Measurements from ENCODE around the gene TP53BP2. TPM values are rescaled to one million over a fixed set of nuclear protein-coding genes. Genes with fewer than 3 reads are reported as not detected.
"Not testable (repeated sequence)": the region's sequence is repeated elsewhere in the genome, so short reads cannot be mapped to it uniquely, and the experiment has no call there.

Gene TP53BP2
- total RNA-seq, 4 donors from 2014 or later, result 31.7 to 196 (median 58.2) TPM

GRCh38 chr1:223820515-223820858 lies 25.3 kb downstream of the TP53BP2 start:
- H3K36me3 ChIP-seq, result peaks cover 0 to 13% (median 0%) of the 10 kb centered on the region in 3 donors
- DNase-seq, result no peak
- TF ChIP-seq CTCF (IDR thresholded peaks at IDR 0.05), result no peak
- TF ChIP-seq POLR2A (IDR thresholded peaks at IDR 0.05), result no peak

DNA sequence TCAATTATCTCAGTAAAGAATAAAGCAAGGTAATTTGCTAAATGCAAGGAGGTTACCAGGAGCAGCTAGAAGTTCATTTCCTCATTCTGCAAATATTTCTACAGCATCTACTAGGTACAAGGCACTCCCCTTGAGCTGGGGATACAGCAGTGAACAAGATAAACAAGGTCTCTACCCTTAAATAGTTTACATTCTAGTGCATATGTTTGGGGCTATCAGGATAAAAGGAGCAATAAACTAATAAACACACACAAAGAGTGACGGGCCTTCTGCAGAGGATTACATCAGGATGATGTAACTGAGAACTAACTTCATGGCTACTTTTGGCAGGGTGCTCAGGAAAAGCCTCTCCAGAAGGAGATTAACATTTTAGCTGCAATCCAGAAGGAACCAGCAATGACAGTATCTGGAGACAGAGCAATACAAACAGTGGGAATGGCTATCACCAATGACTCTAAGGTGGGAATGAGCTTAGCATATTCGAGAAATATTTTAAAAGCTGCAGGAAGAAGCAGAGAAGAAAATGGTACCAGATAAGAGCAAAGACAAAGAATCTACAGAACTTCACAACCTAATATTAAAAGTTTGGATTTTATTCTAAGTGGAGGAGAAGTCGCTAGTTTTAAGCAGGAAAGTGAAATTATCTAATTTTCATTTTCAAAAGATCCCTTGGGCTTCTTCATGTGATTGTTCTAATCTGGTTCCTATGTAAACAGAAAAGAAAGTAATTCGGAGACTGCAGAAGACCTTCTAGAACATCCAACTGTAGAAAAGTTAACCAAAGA lies 25.8 kb downstream of the TP53BP2 start:
- no peaks in the 10 kb centered on the region for H3K9me3 ChIP-seq
- H3K4me1 ChIP-seq, result no peaks in the 10 kb centered on the region
- no peak overlapping the region for H3K27ac ChIP-seq
- TF ChIP-seq CTCF (IDR thresholded peaks at IDR 0.05) (no peak), POLR2A (IDR thresholded peaks at IDR 0.05) (no peak)
- H3K36me3 ChIP-seq, result peaks cover 0 to 13% (median 0%) of the 10 kb centered on the region in 3 donors
- DNase-seq, result no peak
- no peaks in the 10 kb centered on the region for H3K27me3 ChIP-seq
- H3K4me3 ChIP-seq, result no peak overlapping the region

More at GRCh38 chr1:223820515-223820858, 25.3 kb downstream of the TP53BP2 start:
- no peaks in the 10 kb centered on the region for H3K27me3 ChIP-seq
- H3K27ac ChIP-seq, result no peak overlapping the region
- H3K4me1 ChIP-seq, result peaks cover 0 to 2% (median 0%) of the 10 kb centered on the region in 4 donors
- H3K9me3 ChIP-seq, result no peaks in the 10 kb centered on the region
- H3K4me3 ChIP-seq, result no peak overlapping the region

DNA sequence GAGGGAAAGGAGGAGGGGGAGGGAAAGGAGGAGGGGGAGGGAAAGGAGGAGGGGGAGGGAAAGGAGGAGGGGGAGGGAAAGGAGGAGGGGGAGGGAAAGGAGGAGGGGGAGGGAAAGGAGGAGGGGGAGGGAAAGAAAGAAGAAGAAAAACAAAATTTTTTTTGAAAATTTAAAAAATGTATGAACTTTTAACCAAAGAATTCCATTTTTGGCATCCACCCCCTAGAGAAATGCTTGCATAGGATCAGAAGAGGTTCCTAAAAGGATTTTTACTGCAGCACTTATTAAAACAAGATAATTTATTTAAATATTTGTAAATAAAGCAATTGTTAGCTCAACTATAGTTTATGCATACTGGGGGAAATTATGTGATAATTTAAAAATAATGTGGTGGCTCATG lies 28.5 kb downstream of the TP53BP2 start:
- H3K27me3 ChIP-seq, H3K4me3 ChIP-seq, H3K27ac ChIP-seq, H3K4me1 ChIP-seq, H3K9me3 ChIP-seq, DNase-seq: not testable (repeated sequence)
- peaks cover 0 to 33% (median 0%) of the 10 kb centered on the region in 3 donors for H3K36me3 ChIP-seq

GRCh38 chr1:223815865-223816264 lies 29.9 kb downstream of the TP53BP2 start:
- Histone ChIP-seq H3K36me3 (peaks cover 0 to 34% (median 0%) of the 10 kb centered on the region in 3 donors), H3K4me1 (no peaks in the 10 kb centered on the region), H3K4me3 (no peak overlapping the region), H3K9me3 (no peaks in the 10 kb centered on the region), H3K27me3 (no peaks in the 10 kb centered on the region), H3K27ac (no peak overlapping the region)
- TF ChIP-seq POLR2A (IDR thresholded peaks at IDR 0.05) (no peak), CTCF (IDR thresholded peaks at IDR 0.05) (no peak)
- no peak for DNase-seq

- H3K27me3 ChIP-seq, result no peaks in the 10 kb centered on the region
- H3K4me3 ChIP-seq, result no peak overlapping the region
- DNase-seq, result no peak
- no peaks in the 10 kb centered on the region for H3K9me3 ChIP-seq
- H3K36me3 ChIP-seq, result peaks cover 0 to 29% (median 0%) of the 10 kb centered on the region in 3 donors
- no peak overlapping the region for H3K27ac ChIP-seq
- no peak for TF ChIP-seq CTCF (IDR thresholded peaks at IDR 0.05)
- no peak for TF ChIP-seq POLR2A (IDR thresholded peaks at IDR 0.05)
- no peaks in the 10 kb centered on the region for H3K4me1 ChIP-seq
Observed at GRCh38 chr1:223815020-223815853, 30.5 kb downstream of the TP53BP2 start.

- no peaks in the 10 kb centered on the region for H3K9me3 ChIP-seq
- TF ChIP-seq POLR2A (IDR thresholded peaks at IDR 0.05) (no peak), CTCF (IDR thresholded peaks at IDR 0.05) (no peak)
- no peaks in the 10 kb centered on the region for H3K27me3 ChIP-seq
- H3K27ac ChIP-seq, result no peak overlapping the region
- H3K36me3 ChIP-seq, result peaks cover 0 to 41% (median 0%) of the 10 kb centered on the region in 3 donors
- H3K4me1 ChIP-seq, result no peaks in the 10 kb centered on the region
- no peak overlapping the region for H3K4me3 ChIP-seq
- DNase-seq, result no peak
Observed at GRCh38 chr1:223813645-223814044, 32.1 kb downstream of the TP53BP2 start.

All from Peyer's patch (tissue), 4 donors.